ENCODE data around the gene HSP90B1. TPM values are rescaled to one million over a fixed set of nuclear protein-coding genes. Genes with fewer than 3 reads are reported as not detected.
A peak's percentile ranks its signal among the peaks of the same experiment; 100 is the strongest.

Gene HSP90B1
- total and polyA plus RNA-seq, 9 of the 15 experiments (the other 6 are each of a cell fraction or from before 2014, with no cell fraction given), result 196 to 719 (median 557) TPM

GRCh38 chr12:103965590-103966504, 35.6 kb downstream of the HSP90B1 start, which contains the start of gene TDG (continued):
- TF ChIP-seq ZNF280A (IDR thresholded peaks at IDR 0.05; ENCODE audit: low read depth, partially characterized antibody), result no peak
- no peak for TF ChIP-seq SMARCA4 (IDR thresholded peaks at IDR 0.05)
- TF ChIP-seq TEAD2 (tag; IDR thresholded peaks at IDR 0.05), result no peak
- TF ChIP-seq NFRKB (IDR thresholded peaks at IDR 0.05; ENCODE audit: low read depth), result peak; percentile 73; the same call in 1 of the 2 replicates
- TF ChIP-seq RBM15 (IDR thresholded peaks at IDR 0.05; ENCODE audit: insufficient read depth, low read length), result no peak
- no peak; the same call in 1 of the 2 replicates for TF ChIP-seq MXI1 (IDR thresholded peaks at IDR 0.05; ENCODE audit: low read depth, low read length)
- no peak for TF ChIP-seq HBP1 (CRISPR knock-in tag; IDR thresholded peaks at IDR 0.05)
- TF ChIP-seq, protein P1, sequence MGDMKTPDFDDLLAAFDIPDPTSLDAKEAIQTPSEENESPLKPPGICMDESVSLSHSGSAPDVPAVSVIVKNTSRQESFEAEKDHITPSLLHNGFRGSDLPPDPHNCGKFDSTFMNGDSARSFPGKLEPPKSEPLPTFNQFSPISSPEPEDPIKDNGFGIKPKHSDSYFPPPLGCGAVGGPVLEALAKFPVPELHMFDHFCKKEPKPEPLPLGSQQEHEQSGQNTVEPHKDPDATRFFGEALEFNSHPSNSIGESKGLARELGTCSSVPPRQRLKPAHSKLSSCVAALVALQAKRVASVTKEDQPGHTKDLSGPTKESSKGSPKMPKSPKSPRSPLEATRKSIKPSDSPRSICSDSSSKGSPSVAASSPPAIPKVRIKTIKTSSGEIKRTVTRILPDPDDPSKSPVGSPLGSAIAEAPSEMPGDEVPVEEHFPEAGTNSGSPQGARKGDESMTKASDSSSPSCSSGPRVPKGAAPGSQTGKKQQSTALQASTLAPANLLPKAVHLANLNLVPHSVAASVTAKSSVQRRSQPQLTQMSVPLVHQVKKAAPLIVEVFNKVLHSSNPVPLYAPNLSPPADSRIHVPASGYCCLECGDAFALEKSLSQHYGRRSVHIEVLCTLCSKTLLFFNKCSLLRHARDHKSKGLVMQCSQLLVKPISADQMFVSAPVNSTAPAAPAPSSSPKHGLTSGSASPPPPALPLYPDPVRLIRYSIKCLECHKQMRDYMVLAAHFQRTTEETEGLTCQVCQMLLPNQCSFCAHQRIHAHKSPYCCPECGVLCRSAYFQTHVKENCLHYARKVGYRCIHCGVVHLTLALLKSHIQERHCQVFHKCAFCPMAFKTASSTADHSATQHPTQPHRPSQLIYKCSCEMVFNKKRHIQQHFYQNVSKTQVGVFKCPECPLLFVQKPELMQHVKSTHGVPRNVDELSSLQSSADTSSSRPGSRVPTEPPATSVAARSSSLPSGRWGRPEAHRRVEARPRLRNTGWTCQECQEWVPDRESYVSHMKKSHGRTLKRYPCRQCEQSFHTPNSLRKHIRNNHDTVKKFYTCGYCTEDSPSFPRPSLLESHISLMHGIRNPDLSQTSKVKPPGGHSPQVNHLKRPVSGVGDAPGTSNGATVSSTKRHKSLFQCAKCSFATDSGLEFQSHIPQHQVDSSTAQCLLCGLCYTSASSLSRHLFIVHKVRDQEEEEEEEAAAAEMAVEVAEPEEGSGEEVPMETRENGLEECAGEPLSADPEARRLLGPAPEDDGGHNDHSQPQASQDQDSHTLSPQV (IDR thresholded peaks at IDR 0.05), result peak; percentile 60
- no peak for TF ChIP-seq E2F3 (CRISPR knock-in tag; IDR thresholded peaks at IDR 0.05)
- TF ChIP-seq SRF (CRISPR knock-in tag; IDR thresholded peaks at IDR 0.05), result no peak
- peak; percentile 56 for TF ChIP-seq SMAD1 (IDR thresholded peaks at IDR 0.05; ENCODE audit: low read depth, low read length, partially characterized antibody)
- TF ChIP-seq CTCFL (IDR thresholded peaks at IDR 0.05; ENCODE audit: borderline replicate concordance, insufficient read depth, low read depth, low read length, poor library complexity, severe bottlenecking), result no peak
- no peak for TF ChIP-seq NELFE (IDR thresholded peaks at IDR 0.05; ENCODE audit: insufficient read depth, insufficient read length)

Data from K562 (cell line).